Measurements from ENCODE around the gene TFF1.

GRCh38 chr21:42367367-42368165 is 1.2 kb upstream of the TFF1 start:
- TF ChIP-seq POLR2A (IDR thresholded peaks at IDR 0.05; ENCODE audit: low read length) (no peak), GATA1 (IDR thresholded peaks at IDR 0.05; ENCODE audit: low read depth, low read length) (no peak)

All from erythroblast (primary cell).